Measurements from ENCODE around the gene NAT16. TPM values are rescaled to one million over a fixed set of nuclear protein-coding genes. Genes with fewer than 3 reads are reported as not detected.
A peak's percentile ranks its signal among the peaks of the same experiment; 100 is the strongest.

NAT16 gene
- total and polyA plus RNA-seq, 2 of the 13 experiments (the other 11 are each of a cell fraction or from before 2014, with no cell fraction given) = 0.04 TPM; not detected in 1

DNA sequence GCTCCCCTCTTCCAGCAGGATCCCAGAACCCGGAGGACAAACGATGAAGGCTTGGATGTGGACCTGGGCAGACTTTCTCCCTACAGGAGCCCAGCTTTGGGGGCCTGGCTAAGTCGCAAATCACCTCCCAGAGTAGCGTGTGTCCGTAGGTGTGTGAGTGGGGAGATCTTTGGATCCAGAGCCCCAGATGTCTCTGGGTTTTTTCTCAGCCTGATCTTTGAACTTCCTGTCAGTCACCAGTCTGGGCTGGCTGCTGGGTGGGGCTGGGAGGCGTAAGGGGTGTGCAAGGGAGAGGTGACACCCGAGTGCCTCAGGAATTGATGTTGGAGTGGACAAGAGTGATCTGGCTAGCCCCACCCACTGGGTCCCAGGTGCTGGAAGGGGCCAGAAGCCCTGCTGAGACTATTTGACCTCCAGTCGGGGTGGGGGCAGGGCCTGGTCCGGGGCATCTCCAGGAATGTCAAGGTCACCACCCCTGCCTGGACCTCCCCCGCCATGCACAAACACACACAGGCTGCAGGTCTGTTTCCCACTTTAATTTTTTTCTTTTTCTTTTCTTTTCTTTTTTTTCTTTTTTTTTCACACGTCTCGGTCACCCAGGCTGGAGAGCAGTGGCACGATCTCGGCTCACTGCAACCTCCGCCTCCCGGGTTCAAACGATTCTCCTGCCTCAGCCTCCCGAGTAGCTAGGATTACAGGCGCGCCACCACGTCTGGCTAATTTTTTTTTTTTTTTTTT lies 20.9 kb upstream of the NAT16 start, which contains the start of gene MOGAT3 (continued):
- peak; percentile 86 for TF ChIP-seq MAZ (IDR thresholded peaks at IDR 0.05; ENCODE audit: borderline replicate concordance, low read depth, low read length)
- TF ChIP-seq MAZ (CRISPR knock-in tag; IDR thresholded peaks at IDR 0.05; ENCODE audit: low read depth) = peak; percentile 71
- no peak for TF ChIP-seq ZNF383 (CRISPR knock-in tag; IDR thresholded peaks at IDR 0.05; ENCODE audit: borderline replicate concordance)
- TF ChIP-seq ZNF564 (CRISPR knock-in tag; IDR thresholded peaks at IDR 0.05) = peak; percentile 74
- no peak for TF ChIP-seq ZNF44 (CRISPR knock-in tag; IDR thresholded peaks at IDR 0.05)
- no peak for TF ChIP-seq ZNF329 (CRISPR knock-in tag; IDR thresholded peaks at IDR 0.05; ENCODE audit: low read depth)
- peak; percentile 70; the same call in 1 of the 2 replicates for TF ChIP-seq ZNF614 (CRISPR knock-in tag; IDR thresholded peaks at IDR 0.05; ENCODE audit: borderline replicate concordance)
- TF ChIP-seq, protein P1, sequence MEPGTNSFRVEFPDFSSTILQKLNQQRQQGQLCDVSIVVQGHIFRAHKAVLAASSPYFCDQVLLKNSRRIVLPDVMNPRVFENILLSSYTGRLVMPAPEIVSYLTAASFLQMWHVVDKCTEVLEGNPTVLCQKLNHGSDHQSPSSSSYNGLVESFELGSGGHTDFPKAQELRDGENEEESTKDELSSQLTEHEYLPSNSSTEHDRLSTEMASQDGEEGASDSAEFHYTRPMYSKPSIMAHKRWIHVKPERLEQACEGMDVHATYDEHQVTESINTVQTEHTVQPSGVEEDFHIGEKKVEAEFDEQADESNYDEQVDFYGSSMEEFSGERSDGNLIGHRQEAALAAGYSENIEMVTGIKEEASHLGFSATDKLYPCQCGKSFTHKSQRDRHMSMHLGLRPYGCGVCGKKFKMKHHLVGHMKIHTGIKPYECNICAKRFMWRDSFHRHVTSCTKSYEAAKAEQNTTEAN (CRISPR knock-in tag; conservative IDR thresholded peaks at IDR 0.05) = peak; percentile 99
- TF ChIP-seq ZNF572 (CRISPR knock-in tag; IDR thresholded peaks at IDR 0.05) = no peak
- TF ChIP-seq ZNF644 (CRISPR knock-in tag; IDR thresholded peaks at IDR 0.05; ENCODE audit: low read depth) = no peak
- TF ChIP-seq, protein P2, sequence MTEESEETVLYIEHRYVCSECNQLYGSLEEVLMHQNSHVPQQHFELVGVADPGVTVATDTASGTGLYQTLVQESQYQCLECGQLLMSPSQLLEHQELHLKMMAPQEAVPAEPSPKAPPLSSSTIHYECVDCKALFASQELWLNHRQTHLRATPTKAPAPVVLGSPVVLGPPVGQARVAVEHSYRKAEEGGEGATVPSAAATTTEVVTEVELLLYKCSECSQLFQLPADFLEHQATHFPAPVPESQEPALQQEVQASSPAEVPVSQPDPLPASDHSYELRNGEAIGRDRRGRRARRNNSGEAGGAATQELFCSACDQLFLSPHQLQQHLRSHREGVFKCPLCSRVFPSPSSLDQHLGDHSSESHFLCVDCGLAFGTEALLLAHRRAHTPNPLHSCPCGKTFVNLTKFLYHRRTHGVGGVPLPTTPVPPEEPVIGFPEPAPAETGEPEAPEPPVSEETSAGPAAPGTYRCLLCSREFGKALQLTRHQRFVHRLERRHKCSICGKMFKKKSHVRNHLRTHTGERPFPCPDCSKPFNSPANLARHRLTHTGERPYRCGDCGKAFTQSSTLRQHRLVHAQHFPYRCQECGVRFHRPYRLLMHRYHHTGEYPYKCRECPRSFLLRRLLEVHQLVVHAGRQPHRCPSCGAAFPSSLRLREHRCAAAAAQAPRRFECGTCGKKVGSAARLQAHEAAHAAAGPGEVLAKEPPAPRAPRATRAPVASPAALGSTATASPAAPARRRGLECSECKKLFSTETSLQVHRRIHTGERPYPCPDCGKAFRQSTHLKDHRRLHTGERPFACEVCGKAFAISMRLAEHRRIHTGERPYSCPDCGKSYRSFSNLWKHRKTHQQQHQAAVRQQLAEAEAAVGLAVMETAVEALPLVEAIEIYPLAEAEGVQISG (CRISPR knock-in tag; IDR thresholded peaks at IDR 0.05) = peak; percentile 60; the same call in 1 of the 2 replicates
- no peak; the same call in 1 of the 2 replicates for TF ChIP-seq ZNF839 (CRISPR knock-in tag; IDR thresholded peaks at IDR 0.05; ENCODE audit: borderline replicate concordance)
- no peak for TF ChIP-seq ZEB1 (IDR thresholded peaks at IDR 0.05; ENCODE audit: insufficient replicate concordance, low read depth)
- no peak for TF ChIP-seq ZNF143 (CRISPR knock-in tag; IDR thresholded peaks at IDR 0.05)
- TF ChIP-seq, protein P3, sequence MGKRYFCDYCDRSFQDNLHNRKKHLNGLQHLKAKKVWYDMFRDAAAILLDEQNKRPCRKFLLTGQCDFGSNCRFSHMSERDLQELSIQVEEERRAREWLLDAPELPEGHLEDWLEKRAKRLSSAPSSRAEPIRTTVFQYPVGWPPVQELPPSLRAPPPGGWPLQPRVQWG (CRISPR knock-in tag; IDR thresholded peaks at IDR 0.05; ENCODE audit: borderline replicate concordance, low read depth) = no peak
- TF ChIP-seq ZNF24 (IDR thresholded peaks at IDR 0.05) = no peak
- TF ChIP-seq, protein P4, sequence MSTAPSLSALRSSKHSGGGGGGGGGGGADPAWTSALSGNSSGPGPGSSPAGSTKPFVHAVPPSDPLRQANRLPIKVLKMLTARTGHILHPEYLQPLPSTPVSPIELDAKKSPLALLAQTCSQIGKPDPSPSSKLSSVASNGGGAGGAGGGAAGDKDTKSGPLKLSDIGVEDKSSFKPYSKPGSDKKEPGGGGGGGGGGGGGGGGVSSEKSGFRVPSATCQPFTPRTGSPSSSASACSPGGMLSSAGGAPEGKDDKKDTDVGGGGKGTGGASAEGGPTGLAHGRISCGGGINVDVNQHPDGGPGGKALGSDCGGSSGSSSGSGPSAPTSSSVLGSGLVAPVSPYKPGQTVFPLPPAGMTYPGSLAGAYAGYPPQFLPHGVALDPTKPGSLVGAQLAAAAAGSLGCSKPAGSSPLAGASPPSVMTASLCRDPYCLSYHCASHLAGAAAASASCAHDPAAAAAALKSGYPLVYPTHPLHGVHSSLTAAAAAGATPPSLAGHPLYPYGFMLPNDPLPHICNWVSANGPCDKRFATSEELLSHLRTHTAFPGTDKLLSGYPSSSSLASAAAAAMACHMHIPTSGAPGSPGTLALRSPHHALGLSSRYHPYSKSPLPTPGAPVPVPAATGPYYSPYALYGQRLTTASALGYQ (CRISPR knock-in tag; IDR thresholded peaks at IDR 0.05) = peak; percentile 87; the same call in 1 of the 2 replicates
- peak; percentile 6; the same call in 1 of the 2 replicates for TF ChIP-seq SMC3 (IDR thresholded peaks at IDR 0.05; ENCODE audit: low read length)
- 0 out of 2 replicates have a peak, but pooled peaks have one; percentile 39 for TF ChIP-seq NFKBIZ (CRISPR knock-in tag; IDR thresholded peaks at IDR 0.05)
